Ammon's horn (tissue), 1 donor: ENCODE results near the gene PLCG2.
"Not testable (repeated sequence)": the region's sequence is repeated elsewhere in the genome, so short reads cannot be mapped to it uniquely, and the experiment has no call there.

Experiments
- DNase-seq: peaks from one replicate; pipeline ENCODE4 v3.0.0-alpha.2; 2016; ENCODE audit warnings: low spot score

PLCG2 gene

GRCh38 chr16:81754858-81755257 lies 24.2 kb upstream of the PLCG2 start:
- no peak for DNase-seq

GRCh38 chr16:81755915-81756614 lies 23.0 kb upstream of the PLCG2 start:
- peak; percentile 65 for DNase-seq

- DNase-seq, result no peak
Observed at GRCh38 chr16:81756615-81757356, 22.3 kb upstream of the PLCG2 start.

- no peak for DNase-seq
Observed at GRCh38 chr16:81758376-81758775, 20.7 kb upstream of the PLCG2 start.

GRCh38 chr16:81762322-81762721 lies 16.8 kb upstream of the PLCG2 start:
- not testable (repeated sequence) for DNase-seq

DNA sequence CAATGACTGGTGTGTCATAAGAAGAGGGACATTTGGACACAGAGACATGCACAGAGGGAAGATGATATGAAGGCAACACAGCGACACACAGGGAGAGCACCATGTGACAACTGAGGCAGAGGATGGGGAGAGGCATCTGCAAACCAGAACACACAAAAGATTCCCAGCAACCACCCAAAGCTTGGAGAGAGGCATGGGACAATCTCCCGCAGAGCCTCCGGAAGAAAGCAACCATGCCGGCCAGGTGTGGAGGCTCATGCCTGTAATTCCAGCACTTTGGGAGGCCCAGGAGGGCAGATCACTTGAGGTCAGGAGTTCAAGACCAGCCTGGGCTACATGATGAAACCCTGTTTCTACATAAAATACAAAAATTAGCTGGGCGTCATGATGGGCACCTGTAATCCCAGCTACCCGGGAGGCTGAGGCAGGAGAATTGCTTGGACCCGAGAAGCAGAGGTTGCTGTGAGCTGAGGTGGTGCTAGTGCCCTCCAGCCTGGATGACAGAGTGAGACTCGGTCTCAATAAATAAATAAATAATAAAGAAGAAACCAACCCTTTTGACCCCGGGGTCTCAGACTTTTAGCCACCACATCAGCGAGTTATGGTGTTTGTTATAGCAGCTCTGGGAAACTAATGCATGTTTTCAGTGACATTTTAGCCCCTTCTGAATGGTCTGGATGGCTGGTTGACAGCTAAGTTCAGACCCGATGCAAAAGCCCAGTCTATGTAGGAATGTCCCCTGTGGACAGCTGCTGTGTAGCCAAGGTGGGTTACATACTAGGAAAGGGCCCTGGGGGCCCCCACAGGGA lies 13.8 kb upstream of the PLCG2 start:
- no peak for DNase-seq

GRCh38 chr16:81765969-81766368 lies 13.1 kb upstream of the PLCG2 start:
- DNase-seq, result no peak

DNA sequence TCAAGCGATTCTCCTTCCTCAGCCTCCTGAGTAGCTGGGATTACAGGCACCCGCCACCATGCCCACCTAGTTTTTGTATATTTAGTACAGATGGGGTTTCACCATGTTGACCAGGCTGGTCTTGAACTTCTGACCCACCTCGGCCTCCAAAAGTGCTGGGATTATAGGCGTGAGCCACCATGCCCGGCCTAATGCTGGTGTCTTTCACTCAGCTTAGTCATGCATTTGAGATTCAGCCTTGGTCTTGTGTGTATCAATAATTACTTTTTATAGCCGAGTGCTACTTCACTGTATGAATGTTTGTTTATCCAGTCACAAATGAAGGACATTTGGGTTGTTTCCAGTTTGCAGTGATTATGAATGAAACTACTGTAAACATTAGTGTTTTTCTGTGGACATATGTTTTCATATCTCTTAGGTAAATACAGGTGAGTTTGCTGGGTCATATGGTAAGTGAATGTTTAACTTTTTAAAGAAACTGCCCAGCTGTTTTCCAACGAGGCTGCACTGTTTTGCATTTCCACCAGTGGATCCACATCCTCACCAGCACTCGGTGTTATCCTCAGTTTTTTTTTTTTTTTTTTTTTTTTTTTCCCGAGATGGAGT lies 11.0 kb upstream of the PLCG2 start:
- DNase-seq, result no peak

DNA sequence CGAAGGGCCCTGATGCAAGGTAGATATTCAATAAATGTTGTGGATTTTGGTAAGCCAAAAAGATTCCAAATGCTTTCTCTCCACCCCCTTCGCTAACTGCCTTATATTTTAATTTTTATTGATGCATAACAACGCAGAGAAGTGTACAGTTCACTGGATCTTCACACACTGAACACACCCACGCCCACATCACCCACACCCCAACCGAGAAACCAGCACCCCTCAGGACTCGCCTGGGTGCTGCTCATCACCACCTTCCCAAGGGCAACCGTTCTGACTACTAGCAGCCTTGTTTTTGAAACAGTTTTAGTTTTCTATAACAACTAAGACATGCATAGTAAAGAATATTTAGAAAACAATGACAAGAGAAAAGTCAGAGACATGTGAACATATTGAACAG lies 9.1 kb upstream of the PLCG2 start:
- no peak for DNase-seq

DNA sequence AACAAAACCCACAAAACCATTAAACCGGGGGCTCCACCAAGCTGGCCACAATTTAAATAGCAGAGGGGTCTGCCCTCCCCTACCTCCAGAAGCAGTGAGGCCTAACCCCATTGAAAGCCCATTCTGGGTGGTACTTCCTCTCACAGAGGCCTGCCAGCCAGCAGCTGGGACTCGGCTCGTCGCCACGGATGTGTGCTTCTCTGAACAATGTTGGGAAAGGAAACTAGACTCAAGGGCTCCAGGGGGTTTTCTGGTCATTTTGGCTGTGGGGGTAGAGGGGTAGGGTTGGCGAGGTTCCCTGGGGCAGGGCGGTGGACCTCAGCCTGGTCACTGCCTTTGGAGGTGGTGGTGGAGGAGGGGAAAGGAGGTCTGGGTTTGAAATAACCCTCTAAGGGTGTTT lies 4.7 kb upstream of the PLCG2 start:
- no peak for DNase-seq

DNA sequence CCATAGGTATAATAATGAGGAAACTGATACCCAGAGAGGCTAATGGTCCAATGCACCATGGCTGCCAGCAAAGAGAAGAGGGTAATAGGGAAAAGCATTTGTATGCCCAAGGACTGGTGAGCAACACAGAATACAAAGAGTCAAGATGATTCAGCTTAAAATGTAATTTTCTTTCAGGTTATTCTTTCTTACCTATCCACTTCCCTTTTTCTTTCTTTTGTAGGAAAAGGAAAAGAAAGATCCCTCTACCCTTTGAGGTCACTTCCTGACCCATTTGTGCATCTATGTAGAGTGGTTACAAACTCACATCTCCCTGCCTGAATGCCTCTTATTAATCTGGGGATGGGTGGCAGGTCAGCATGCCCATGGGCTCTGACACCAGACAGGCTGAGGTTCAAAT lies 3.5 kb upstream of the PLCG2 start:
- no peak for DNase-seq

DNA sequence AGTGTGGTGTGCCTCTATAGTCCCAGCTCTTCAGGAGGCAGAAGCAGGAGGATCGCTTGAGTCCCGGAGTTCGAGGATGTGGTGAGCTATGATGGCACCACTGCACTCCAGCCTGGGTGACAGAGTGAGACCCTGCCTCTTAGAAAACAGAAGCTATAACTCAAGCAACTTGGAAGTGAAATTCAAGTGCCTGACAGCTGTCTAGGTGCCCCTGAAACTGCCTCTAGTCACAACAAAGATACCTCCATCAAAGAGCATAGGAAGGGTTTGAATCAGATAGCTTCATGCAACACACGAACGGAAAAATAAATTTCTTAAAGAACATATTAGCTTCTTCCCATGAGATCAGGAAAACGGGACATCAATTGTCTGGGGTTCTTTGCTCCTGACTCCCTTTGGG lies 860 bp upstream of the PLCG2 start:
- DNase-seq, result no peak

DNA sequence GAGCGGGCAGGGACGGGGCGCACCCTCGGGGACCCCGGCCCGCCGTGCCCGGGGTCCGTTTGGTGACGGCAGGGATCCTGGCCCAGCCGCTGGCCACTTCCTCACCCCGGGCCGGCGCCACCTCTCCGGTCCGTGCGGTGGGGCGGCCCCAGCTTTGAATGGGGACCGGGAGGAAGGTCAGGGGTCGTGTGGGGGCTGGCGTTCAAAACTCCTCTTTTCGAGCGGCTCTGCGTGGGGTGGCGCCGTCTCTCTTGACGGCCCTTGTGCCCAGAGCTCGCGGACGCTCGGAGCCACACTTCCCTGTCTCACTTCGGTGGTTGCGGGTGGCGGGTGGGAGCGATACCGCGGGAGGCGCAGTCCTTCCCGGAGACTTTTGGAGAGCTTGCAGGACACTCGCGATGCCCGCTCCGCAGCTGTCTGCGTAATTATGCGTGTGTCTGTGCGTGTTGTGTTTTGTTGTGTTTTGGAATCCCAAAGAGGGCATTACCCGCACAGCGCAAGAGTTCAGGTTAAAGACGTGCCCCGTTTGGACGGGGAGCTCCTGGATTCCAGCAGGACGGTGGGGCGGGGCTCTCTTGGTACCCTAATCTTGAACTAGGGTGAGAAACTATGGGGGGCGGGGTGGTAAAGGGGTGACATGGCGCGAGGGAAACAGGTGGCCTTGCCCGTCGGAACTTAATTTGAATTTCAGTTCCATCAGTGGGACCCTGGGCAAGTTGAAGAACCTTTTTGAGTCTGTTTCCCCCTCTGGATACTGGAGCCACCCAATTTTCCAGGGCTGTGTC lies 637 bp downstream of the PLCG2 start:
- no peak for DNase-seq

DNA sequence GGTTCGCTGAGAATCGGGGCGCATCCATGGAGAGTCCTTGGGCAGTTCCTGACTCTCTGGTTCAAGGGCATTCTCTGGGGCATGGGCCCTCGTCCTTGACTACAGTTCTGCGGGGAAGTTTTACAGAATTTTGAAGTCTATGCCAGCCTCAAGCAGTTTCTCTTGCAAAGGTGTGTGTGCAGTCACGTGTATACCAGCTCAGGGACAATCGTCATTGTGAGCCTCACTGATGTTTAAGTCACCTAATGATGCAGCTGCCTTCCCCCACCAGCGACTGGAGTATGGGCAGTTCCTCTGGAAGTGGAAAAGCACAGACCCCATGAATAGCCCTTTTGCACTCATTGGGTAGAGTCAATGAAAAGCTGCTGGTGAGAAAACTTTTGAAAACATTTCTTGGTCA lies 1.3 kb downstream of the PLCG2 start:
- no peak for DNase-seq

- no peak for DNase-seq
Observed at GRCh38 chr16:81782236-81782635, 3.1 kb downstream of the PLCG2 start.

DNA sequence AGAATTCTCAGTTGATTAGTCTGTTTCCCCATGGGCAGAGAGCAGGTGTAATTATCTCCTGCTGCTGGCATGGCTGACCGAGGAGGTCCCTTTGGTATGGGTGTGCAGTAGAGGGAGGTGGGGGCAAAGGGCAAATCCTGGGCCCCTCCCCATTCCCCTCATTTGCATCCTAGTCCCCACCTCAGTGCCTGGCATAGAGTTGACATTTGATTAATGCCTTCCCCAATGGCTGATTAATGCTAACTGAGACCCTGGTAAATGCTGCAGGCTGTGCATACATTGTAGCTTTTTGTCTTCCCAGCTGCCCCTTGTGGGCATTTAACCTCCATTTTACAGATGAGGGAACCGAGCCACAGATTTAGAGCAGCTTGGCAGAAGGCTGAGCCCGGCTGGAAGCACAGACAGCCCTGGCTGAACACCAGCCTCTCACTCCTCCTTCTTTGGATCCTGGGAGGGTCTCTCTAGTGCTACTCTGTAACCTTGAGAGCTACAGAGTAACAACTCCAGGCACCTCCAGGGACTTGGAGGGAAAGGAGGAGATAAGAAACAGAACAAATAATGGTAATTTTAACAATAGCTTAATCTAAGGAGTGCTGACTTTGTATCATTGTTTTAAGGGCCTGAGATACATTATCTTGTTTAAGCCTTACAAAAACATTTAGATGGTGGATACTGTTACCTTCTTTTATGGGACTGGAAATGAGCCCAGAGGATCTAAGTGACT lies 5.1 kb downstream of the PLCG2 start:
- no peak for DNase-seq

- DNase-seq, result no peak
Observed at GRCh38 chr16:81785138-81785924, 6.2 kb downstream of the PLCG2 start.

- no peak for DNase-seq
Observed at GRCh38 chr16:81786321-81786720, 7.2 kb downstream of the PLCG2 start.

DNA sequence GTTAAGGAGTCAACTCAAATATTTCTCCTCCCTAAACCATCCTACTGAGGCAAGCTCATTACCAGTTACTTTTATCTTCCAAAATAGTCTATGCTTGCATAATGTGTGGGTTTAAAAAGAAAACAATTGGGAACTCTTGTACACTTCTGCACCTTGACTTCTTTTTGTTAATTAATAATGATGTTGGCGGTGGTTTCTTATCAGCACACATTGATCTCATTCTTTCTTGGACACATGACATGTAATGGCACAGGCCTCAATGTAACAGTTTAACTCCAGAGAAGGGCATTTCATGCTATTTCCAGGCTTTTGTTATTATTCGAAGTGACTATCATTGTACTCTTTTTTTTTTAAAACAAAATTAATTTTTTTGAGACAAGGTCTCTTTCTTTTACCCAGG lies 7.8 kb downstream of the PLCG2 start:
- DNase-seq, result no peak

- no peak for DNase-seq
Observed at GRCh38 chr16:81787659-81788058, 8.6 kb downstream of the PLCG2 start.
